ENCODE results near the gene LCN2.

Gene LCN2

GRCh38 chr9:128151309-128152132, 2.3 kb downstream of the LCN2 start:
- no peak for DNase-seq

- no peak for DNase-seq
Measured at GRCh38 chr9:128152133-128153059, 3.1 kb downstream of the LCN2 start.

- no peak for DNase-seq
Measured at GRCh38 chr9:128153060-128153946, 4.0 kb downstream of the LCN2 start.

GRCh38 chr9:128153947-128154695, 4.9 kb downstream of the LCN2 start:
- no peak for DNase-seq

- no peak for DNase-seq
Measured at GRCh38 chr9:128155736-128156500, 6.7 kb downstream of the LCN2 start.

GRCh38 chr9:128159522-128159783, 10.2 kb downstream of the LCN2 start:
- peak; percentile 67 for DNase-seq

GRCh38 chr9:128159784-128160602, 10.7 kb downstream of the LCN2 start, which contains the start of gene BBLN:
Gene BBLN (plus strand): TSS chr9:128160265. CDS start chr9:128160408, 143 bp downstream.
- DNase-seq, result peak; percentile 95

GRCh38 chr9:128160603-128160987, 11.3 kb downstream of the LCN2 start:
- peak; percentile 42 for DNase-seq

GRCh38 chr9:128161215-128161902, 12.1 kb downstream of the LCN2 start:
- no peak for DNase-seq

GRCh38 chr9:128162215-128163026, 13.2 kb downstream of the LCN2 start:
- DNase-seq, result no peak

GRCh38 chr9:128163027-128163515, 13.8 kb downstream of the LCN2 start:
- DNase-seq, result no peak

- no peak for DNase-seq
Measured at GRCh38 chr9:128163523-128164306, 14.5 kb downstream of the LCN2 start.

- no peak for DNase-seq
Measured at GRCh38 chr9:128164307-128164885, 15.1 kb downstream of the LCN2 start.

GRCh38 chr9:128166169-128166568, 16.9 kb downstream of the LCN2 start:
- no peak for DNase-seq

- no peak for DNase-seq
Measured at GRCh38 chr9:128167209-128167608, 18.0 kb downstream of the LCN2 start.

- DNase-seq, result no peak
Measured at GRCh38 chr9:128168731-128169308, 19.6 kb downstream of the LCN2 start.

GRCh38 chr9:128169492-128169891, 20.2 kb downstream of the LCN2 start:
- DNase-seq, result no peak

Data from activated CD4-positive, alpha-beta T cell treated with anti-CD3 and anti-CD28 coated beads, Interleukin-2, amount 50 U/mL, for 16 hours (primary cell).